HAP-1 (cell line): ENCODE measurements around the gene TUBB3.
"Not testable (repeated sequence)": the region's sequence is repeated elsewhere in the genome, so short reads cannot be mapped to it uniquely, and the experiment has no call there.

Experiments
- DNase-seq, 2 experiments: peaks; one replicate each; pipeline ENCODE4 v3.0.0-alpha.2; 2016 to 2020; ENCODE audit warnings: low spot score in 2 of 2
- H3K27me3 ChIP-seq: fragments of 250-450 bp; sonication (Bioruptor Pico); 2 replicates; pipeline ENCODE4 v1.5.1; 2020; ENCODE audit warnings: low read depth, mild to moderate bottlenecking, moderate library complexity
- H3K36me3 ChIP-seq: fragments of 250-450 bp; sonication (Bioruptor Pico); replicated peaks from 2 replicates; pipeline ENCODE4 v1.5.1; 2020; ENCODE audit warnings: mild to moderate bottlenecking
- H3K4me1 ChIP-seq: fragments of 250-450 bp; sonication (Bioruptor Pico); 2 replicates; pipeline ENCODE4 v1.5.1; 2020; ENCODE audit warnings: mild to moderate bottlenecking
- H3K4me3 ChIP-seq: fragments of 250-450 bp; sonication (Bioruptor Pico); 2 replicates; pipeline ENCODE4 v1.5.1; 2020; ENCODE audit warnings: mild to moderate bottlenecking, moderate library complexity
- H3K9me3 ChIP-seq: fragments of 250-450 bp; sonication (Bioruptor Pico); 2 replicates; pipeline ENCODE4 v1.5.1; 2020; ENCODE audit warnings: mild to moderate bottlenecking, moderate library complexity
- in situ Hi-C: fragments of 300-500 bp; cut with MboI; formaldehyde crosslinking; loops from 3 replicates; pipeline ENCODE4 v1.14.3; 2020; ENCODE audit warnings: low sequenced_read_pairs, inconsistent platforms, mixed read lengths

The TUBB3 gene

GRCh38 chr16:89965447-89966225 lies 42.5 kb downstream of the TUBB3 start:
- H3K4me3 ChIP-seq: no peak overlapping the region
- in situ Hi-C loops: no loop called here
- peaks cover 8% of the 10 kb centered on the region; the same call in 1 of the 2 replicates for H3K36me3 ChIP-seq
- H3K9me3 ChIP-seq: no peaks in the 10 kb centered on the region
- no peaks in the 10 kb centered on the region for H3K27me3 ChIP-seq
- no peak for DNase-seq
- H3K4me1 ChIP-seq: no peaks in the 10 kb centered on the region

DNA sequence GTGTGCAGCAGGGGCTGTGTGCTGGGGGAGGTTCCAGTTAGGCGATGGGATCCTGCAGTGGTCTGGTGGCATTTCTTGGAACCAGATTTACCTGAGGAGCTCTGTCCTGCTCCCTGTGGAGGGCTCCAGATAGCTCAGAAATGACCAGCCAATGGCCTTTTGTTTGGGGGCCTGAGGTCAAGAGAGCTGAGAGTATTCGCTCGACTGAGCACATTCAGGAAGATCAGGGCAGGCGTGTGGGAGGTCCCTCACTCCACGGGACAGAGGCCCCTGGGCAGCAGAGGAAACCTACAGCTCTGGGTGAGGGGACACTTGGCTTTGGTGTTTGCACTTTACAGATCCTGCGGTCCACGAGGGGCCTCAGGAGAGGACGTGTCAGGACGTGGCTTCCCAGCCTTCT lies 43.6 kb downstream of the TUBB3 start:
- Histone ChIP-seq H3K4me3 (no peak overlapping the region), H3K36me3 (0 out of 2 replicates have a peak, but pooled peaks cover 2% of the 10 kb centered on the region), H3K4me1 (peaks cover under 1% of the 10 kb centered on the region; the same call in 1 of the 2 replicates), H3K9me3 (peaks cover 2% of the 10 kb centered on the region; the same call in 1 of the 2 replicates), H3K27me3 (no peaks in the 10 kb centered on the region)
- no peak for DNase-seq
- in situ Hi-C loops: no loop called here

GRCh38 chr16:89967436-89967835 lies 44.3 kb downstream of the TUBB3 start:
- H3K9me3 ChIP-seq, H3K36me3 ChIP-seq, DNase-seq, H3K4me1 ChIP-seq, in situ Hi-C loops, H3K27me3 ChIP-seq, H3K4me3 ChIP-seq: not testable (repeated sequence)

DNA sequence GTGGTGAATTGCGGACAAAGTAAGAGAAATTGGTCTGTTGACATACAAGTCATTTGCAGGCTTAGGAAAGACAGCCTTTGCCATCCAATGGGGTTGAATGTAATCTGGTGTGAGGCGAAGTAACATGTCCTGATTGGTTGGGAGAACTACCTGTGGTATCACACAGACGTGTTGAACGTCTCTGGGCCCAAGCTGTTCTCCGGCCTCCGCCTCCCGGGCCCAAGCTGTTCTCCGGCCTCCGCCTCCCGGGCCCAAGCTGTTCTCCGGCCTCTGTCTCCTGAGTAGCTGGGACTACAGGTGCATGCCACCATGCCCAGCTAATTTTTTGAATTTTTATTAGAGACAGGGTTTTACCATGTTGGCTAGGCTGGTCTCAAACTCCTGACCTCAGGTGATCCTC lies 44.9 kb downstream of the TUBB3 start:
- in situ Hi-C loops, H3K36me3 ChIP-seq, H3K27me3 ChIP-seq, DNase-seq, H3K4me3 ChIP-seq, H3K4me1 ChIP-seq, H3K9me3 ChIP-seq: not testable (repeated sequence)

- peaks cover 7% of the 10 kb centered on the region for H3K36me3 ChIP-seq
- in situ Hi-C loops: no loop called here
- H3K9me3 ChIP-seq: peaks cover 4% of the 10 kb centered on the region; the same call in 1 of the 2 replicates
- no peaks in the 10 kb centered on the region for H3K27me3 ChIP-seq
- H3K4me1 ChIP-seq: peaks cover 4% of the 10 kb centered on the region; the same call in 1 of the 2 replicates
- DNase-seq: no peak
- H3K4me3 ChIP-seq: no peak overlapping the region
These were observed 46.7 kb downstream of the TUBB3 start for GRCh38 chr16:89969741-89970410.

DNA sequence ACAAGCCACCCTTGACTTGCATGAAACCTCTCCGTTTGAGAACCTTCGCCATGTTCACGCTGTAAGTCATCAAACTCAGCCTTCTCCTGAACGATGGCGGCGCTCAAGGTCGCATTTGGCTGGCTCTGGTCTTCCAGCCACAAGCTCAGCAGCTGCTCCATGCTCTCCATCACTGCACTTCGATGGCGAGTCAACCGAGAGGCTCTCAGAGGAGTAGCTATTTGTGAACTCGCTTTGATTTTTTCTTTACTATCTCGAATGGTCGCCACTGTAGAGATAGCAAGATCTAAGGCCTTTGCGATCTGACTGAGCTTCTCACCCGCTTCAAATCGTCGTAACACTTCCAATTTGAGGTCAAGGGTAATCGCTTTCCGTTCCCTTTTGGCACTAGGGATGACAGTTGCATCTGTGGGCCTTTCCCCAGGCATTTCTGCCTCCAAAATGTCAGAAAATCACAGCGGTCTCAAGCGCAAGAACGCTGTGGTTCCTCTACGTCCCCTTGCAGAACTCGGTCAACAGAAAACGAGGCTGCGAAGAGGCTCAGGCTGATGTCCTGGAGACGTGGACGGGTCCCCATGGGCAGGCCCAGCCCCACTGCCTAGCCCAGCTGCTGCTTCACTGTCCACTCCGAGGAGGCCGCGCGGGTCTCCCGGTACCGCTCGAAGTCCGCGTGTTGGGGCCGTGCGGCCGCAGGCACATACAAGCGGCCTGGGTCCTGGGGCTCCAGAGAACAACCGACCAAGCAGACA lies 48.5 kb downstream of the TUBB3 start:
- Histone ChIP-seq H3K4me1 (peaks cover 4% of the 10 kb centered on the region; the same call in 1 of the 2 replicates), H3K9me3 (peaks cover 4% of the 10 kb centered on the region; the same call in 1 of the 2 replicates), H3K27me3 (no peaks in the 10 kb centered on the region), H3K36me3 (peaks cover 10% of the 10 kb centered on the region), H3K4me3 (peak overlapping the region; percentile 88)
- in situ Hi-C loops: no loop called here
- DNase-seq: no peak

DNA sequence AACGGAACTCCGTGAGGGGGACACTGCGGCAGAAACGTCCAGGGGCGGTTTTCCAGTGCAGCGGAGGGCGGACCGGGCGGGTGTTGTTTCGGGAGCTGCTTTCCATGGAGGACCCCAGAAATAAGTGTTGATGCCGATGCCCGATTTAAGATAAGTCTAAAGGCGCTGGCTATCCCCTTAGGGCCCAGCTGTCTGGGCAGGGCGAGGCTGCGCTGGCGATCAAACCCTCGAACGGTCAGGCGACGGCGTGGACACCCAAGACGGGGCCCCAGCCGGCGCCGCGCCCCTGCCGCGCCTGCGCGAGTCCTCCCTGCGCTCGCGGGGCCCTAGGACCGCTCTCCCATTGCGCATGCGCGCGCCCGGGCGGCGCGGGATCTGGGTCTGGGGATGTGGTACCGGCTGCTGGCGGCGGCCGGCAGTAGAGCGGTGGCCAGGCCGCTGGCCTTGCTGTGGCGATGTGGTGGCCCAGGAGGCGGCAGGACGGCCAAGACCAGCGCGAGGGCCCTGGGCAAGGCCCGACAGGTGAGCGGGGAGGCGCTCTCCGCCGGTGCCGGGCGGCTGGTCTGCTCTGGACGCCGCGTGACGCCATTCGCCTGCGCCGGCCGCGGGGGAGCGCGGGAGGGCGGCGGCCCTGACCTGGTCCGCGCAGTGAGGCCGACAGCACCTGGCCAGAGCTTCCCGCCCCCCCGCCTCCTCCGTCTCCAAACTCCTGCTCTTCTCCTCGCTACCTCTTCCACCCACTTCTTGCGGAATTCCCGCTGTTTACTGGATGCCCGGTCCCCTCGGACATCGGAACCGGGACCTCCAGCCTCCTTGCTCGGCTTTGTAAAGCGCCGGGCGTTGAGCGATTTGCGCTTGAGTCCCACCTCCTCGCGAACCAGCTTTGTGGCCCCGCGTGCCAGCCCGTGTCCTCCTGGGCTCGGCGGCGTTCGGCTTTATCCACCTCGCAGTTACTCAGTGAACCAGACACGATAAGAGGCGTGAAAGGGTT lies 49.4 kb downstream of the TUBB3 start:
- in situ Hi-C loops: no loop called here
- H3K4me1 ChIP-seq: peaks cover 4% of the 10 kb centered on the region; the same call in 1 of the 2 replicates
- H3K4me3 ChIP-seq: peak overlapping the region; percentile 88
- peaks cover 4% of the 10 kb centered on the region; the same call in 1 of the 2 replicates for H3K9me3 ChIP-seq
- DNase-seq: peak; percentile 86 to 91
- H3K27me3 ChIP-seq: no peaks in the 10 kb centered on the region
- H3K36me3 ChIP-seq: peaks cover 14% of the 10 kb centered on the region

DNA sequence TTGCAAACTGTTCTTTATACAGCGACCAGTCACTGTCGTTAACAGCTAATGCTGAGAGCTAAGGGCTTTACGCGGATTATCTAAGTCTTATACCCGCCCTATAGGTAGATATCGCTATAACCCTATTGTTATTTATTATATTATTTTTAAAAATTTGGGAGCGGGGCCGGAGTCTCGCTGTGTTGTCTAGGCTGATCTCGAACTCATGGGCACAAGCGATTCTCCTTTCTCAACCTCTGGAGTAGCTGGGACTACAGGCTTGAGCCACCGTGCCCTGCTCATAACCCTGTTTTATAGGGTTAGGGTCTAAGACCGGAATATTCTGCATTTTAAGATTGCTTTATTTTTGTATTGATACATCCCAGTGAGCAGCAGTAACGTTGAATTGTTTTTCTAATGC lies 50.1 kb downstream of the TUBB3 start:
- H3K4me3 ChIP-seq: peak overlapping the region; percentile 88
- DNase-seq: no peak
- in situ Hi-C loops: no loop called here
- H3K9me3 ChIP-seq: peaks cover 4% of the 10 kb centered on the region; the same call in 1 of the 2 replicates
- H3K4me1 ChIP-seq: peaks cover 4% of the 10 kb centered on the region; the same call in 1 of the 2 replicates
- H3K36me3 ChIP-seq: peaks cover 21% of the 10 kb centered on the region
- no peaks in the 10 kb centered on the region for H3K27me3 ChIP-seq

- DNase-seq: no peak
- Histone ChIP-seq H3K9me3 (peaks cover 4% of the 10 kb centered on the region; the same call in 1 of the 2 replicates), H3K27me3 (no peaks in the 10 kb centered on the region), H3K4me3 (peak overlapping the region; percentile 88), H3K4me1 (peaks cover 4% of the 10 kb centered on the region; the same call in 1 of the 2 replicates), H3K36me3 (peaks cover 23% of the 10 kb centered on the region)
- in situ Hi-C loops: no loop called here
These were observed 50.7 kb downstream of the TUBB3 start for GRCh38 chr16:89973654-89974335.

- in situ Hi-C loops: no loop called here
- Histone ChIP-seq H3K4me3 (no peak overlapping the region), H3K36me3 (peaks cover 28% of the 10 kb centered on the region), H3K9me3 (peaks cover 4% of the 10 kb centered on the region; the same call in 1 of the 2 replicates), H3K27me3 (no peaks in the 10 kb centered on the region), H3K4me1 (peaks cover 4% of the 10 kb centered on the region; the same call in 1 of the 2 replicates)
- no peak for DNase-seq
These were observed 51.7 kb downstream of the TUBB3 start for GRCh38 chr16:89974870-89975269.

- H3K4me1 ChIP-seq: no peaks in the 10 kb centered on the region
- H3K9me3 ChIP-seq: no peaks in the 10 kb centered on the region
- DNase-seq: no peak
- peaks cover 74% of the 10 kb centered on the region for H3K36me3 ChIP-seq
- H3K27me3 ChIP-seq: no peaks in the 10 kb centered on the region
- in situ Hi-C loops: no loop called here
- H3K4me3 ChIP-seq: no peak overlapping the region
These were observed 58.3 kb downstream of the TUBB3 start for GRCh38 chr16:89981414-89981813.

GRCh38 chr16:89982318-89982717 lies 59.2 kb downstream of the TUBB3 start:
- H3K36me3 ChIP-seq: peaks cover 80% of the 10 kb centered on the region
- no peaks in the 10 kb centered on the region for H3K4me1 ChIP-seq
- no peaks in the 10 kb centered on the region for H3K27me3 ChIP-seq
- DNase-seq: no peak
- in situ Hi-C loops: no loop called here
- H3K4me3 ChIP-seq: no peak overlapping the region
- no peaks in the 10 kb centered on the region for H3K9me3 ChIP-seq
